Mesenchymal stem cell (in vitro differentiated cells and primary cell): ENCODE measurements around the gene ZNF143.
A peak's percentile ranks its signal among the peaks of the same experiment; 100 is the strongest.

Source experiments
- DNase-seq: peaks from one replicate; pipeline ENCODE4 v3.0.0-alpha.2; 2013
- H2AFZ ChIP-seq: one replicate; pipeline ENCODE4 v1.6.1; 2013; ENCODE audit warnings: low read depth, mild to moderate bottlenecking, control low read depth, inconsistent platforms, low read length, moderate library complexity
- H2AK5ac ChIP-seq: 2 replicates; pipeline ENCODE4 v1.6.1; 2013; ENCODE audit warnings: low read length, moderate library complexity, mild to moderate bottlenecking, inconsistent platforms; ENCODE audit not compliant: severe bottlenecking
- H2BK120ac ChIP-seq: one replicate; pipeline ENCODE4 v1.6.1; 2013; ENCODE audit warnings: low read depth, mild to moderate bottlenecking, inconsistent platforms, low read length, moderate library complexity
- H2BK12ac ChIP-seq, 2 experiments: one replicate each; pipeline ENCODE4 v1.6.1; 2013; ENCODE audit warnings: inconsistent platforms in 2 of 2, low read length in 2 of 2, mild to moderate bottlenecking in 2 of 2, moderate library complexity in 2 of 2, control low read depth in 1 of 2
- H2BK15ac ChIP-seq: one replicate; pipeline ENCODE4 v1.6.1; 2013; ENCODE audit warnings: mild to moderate bottlenecking, low read depth, inconsistent platforms; ENCODE audit not compliant: poor library complexity, severe bottlenecking
- H2BK5ac ChIP-seq: 2 replicates; pipeline ENCODE4 v1.6.1; 2013; ENCODE audit warnings: low read depth, mild to moderate bottlenecking, low read length, control low read depth, inconsistent platforms; ENCODE audit not compliant: poor library complexity, severe bottlenecking
- H3K14ac ChIP-seq, 2 experiments: one replicate each; pipeline ENCODE4 v1.6.1; 2013; ENCODE audit warnings: inconsistent platforms in 2 of 2, low read length in 2 of 2, control low read depth in 1 of 2, mild to moderate bottlenecking in 1 of 2, moderate library complexity in 1 of 2
- H3K18ac ChIP-seq, 2 experiments: one replicate each; pipeline ENCODE4 v1.6.1; 2013; ENCODE audit warnings: inconsistent platforms in 2 of 2, low read length in 2 of 2, control low read depth in 1 of 2, low read depth in 1 of 2, mild to moderate bottlenecking in 1 of 2
- H3K23ac ChIP-seq, 2 experiments: one replicate each; pipeline ENCODE4 v1.6.1; 2013; ENCODE audit warnings: inconsistent platforms in 2 of 2, low read length in 2 of 2, mild to moderate bottlenecking in 2 of 2, moderate library complexity in 2 of 2, control low read depth in 1 of 2
- H3K27ac ChIP-seq: 2 replicates; pipeline ENCODE4 v1.5.1; 2013; ENCODE audit warnings: mild to moderate bottlenecking, moderate library complexity, low read length, control low read depth, inconsistent platforms; ENCODE audit not compliant: poor library complexity, severe bottlenecking
- H3K27me3 ChIP-seq, 2 experiments: 2 replicates each; pipeline versions ENCODE4 v1.6.1 to v1.7.0; 2013; ENCODE audit warnings: low read length in 2 of 2, mild to moderate bottlenecking in 2 of 2, moderate library complexity in 2 of 2, control low read depth in 1 of 2, inconsistent platforms in 1 of 2; ENCODE audit not compliant: control insufficient read depth in 1 of 2, insufficient read depth in 1 of 2
- H3K36me3 ChIP-seq, 2 experiments: 2 replicates each; pipeline versions ENCODE4 v1.6.1 to v1.7.0; 2013; ENCODE audit warnings: low read length in 2 of 2, control low read depth in 1 of 2, inconsistent platforms in 1 of 2, low read depth in 1 of 2, mild to moderate bottlenecking in 1 of 2; ENCODE audit not compliant: insufficient read depth in 2 of 2, control insufficient read depth in 1 of 2
- H3K4ac ChIP-seq, 2 experiments: one replicate each; pipeline ENCODE4 v1.6.1; 2013; ENCODE audit warnings: inconsistent platforms in 2 of 2, low read length in 2 of 2, mild to moderate bottlenecking in 2 of 2, moderate library complexity in 2 of 2, control low read depth in 1 of 2, low read depth in 1 of 2
- H3K4me1 ChIP-seq: 2 replicates; pipeline ENCODE4 v1.6.1; 2013; ENCODE audit warnings: low read depth, low read length, control low read depth; ENCODE audit not compliant: control insufficient read depth, insufficient read depth
- H3K4me2 ChIP-seq: 2 replicates; pipeline ENCODE4 v1.6.1; 2013; ENCODE audit warnings: low read length, mild to moderate bottlenecking, inconsistent platforms; ENCODE audit not compliant: poor library complexity, severe bottlenecking
- H3K4me3 ChIP-seq, 2 experiments: 2 replicates each; pipeline versions ENCODE4 v1.5.1 to v1.7.0; 2013; ENCODE audit warnings: low read length in 2 of 2, mild to moderate bottlenecking in 2 of 2, control low read depth in 1 of 2, low read depth in 1 of 2; ENCODE audit not compliant: insufficient read depth in 1 of 2
- H3K79me1 ChIP-seq: replicated peaks from 2 replicates; pipeline ENCODE4 v1.6.1; 2013; ENCODE audit warnings: mild to moderate bottlenecking, control low read depth, low read length, inconsistent platforms; ENCODE audit not compliant: poor library complexity, severe bottlenecking
- H3K9ac ChIP-seq: 2 replicates; pipeline ENCODE4 v1.7.0; 2013; ENCODE audit warnings: mild to moderate bottlenecking, low read length, moderate library complexity
- H3K9me3 ChIP-seq: 2 replicates; pipeline ENCODE4 v1.7.0; 2013; ENCODE audit warnings: mild to moderate bottlenecking, low read length; ENCODE audit not compliant: control insufficient read depth
- H4K8ac ChIP-seq: one replicate; pipeline ENCODE4 v1.6.1; 2013; ENCODE audit warnings: inconsistent platforms, mild to moderate bottlenecking, low read length, moderate library complexity
- H4K91ac ChIP-seq: one replicate; pipeline ENCODE4 v1.6.1; 2013; ENCODE audit warnings: mild to moderate bottlenecking, low read length, inconsistent platforms
- WGBS: methylation state at CpG from one replicate; pipeline ENCODE4 v1.1.7; 2013; ENCODE audit warnings: mixed read lengths; 5-methylcytosine and 5-hydroxymethylcytosine counted together

The ZNF143 gene

DNA sequence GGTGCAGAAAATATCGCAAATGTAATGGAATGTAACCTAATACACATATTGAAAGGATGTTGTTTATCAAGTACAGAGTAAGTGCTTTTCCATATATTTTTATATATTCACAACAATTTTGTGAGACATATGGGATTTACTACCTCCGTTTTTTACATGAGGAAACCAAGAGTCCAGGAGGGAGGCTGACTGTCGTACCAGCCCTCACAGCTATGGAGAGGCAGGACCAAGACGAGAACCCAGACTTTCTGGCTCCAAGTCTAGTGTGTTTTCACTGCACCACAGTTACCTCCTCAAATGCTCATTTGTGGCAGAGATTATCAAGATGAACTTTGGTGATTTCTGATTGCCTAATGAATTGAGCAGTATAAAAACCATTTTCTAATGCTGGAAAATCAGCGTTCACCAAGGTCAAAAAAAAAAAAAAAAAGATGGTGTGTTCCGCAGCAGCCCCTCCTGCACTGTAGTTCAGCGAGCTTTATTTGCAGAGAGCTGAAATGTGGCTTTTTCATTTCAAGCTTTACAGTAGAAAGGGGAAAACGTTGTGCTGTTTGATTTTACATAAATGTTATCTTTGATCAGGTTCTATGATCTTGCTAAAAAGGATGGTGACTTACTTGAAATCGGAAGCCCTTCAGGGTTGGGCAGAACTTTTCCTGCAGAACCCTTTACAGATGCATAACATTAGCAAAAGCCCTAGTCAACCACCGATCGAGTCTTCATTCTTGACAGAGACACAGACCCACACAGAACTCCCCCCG lies 67.9 kb downstream of the ZNF143 start:
- H4K8ac ChIP-seq, result no peak overlapping the region
- H3K18ac ChIP-seq, result no peak overlapping the region
- no peak overlapping the region for H3K4me2 ChIP-seq
- no peak overlapping the region for H3K9ac ChIP-seq
- no peak overlapping the region for H4K91ac ChIP-seq
- 92% methylated on average over 11 of the region's 12 CpGs for WGBS
- peaks cover 3% of the 10 kb centered on the region for H3K79me1 ChIP-seq
- peaks cover 5 to 9% of the 10 kb centered on the region in 2 experiments for H3K36me3 ChIP-seq
- no peak overlapping the region for H2BK12ac ChIP-seq
- no peak overlapping the region for H2AFZ ChIP-seq
- no peak overlapping the region for H2BK5ac ChIP-seq
- no peak overlapping the region for H2BK120ac ChIP-seq
- H3K4me1 ChIP-seq, result peaks cover 10% of the 10 kb centered on the region
- no peak overlapping the region for H3K27ac ChIP-seq
- no peak overlapping the region for H3K23ac ChIP-seq
- H3K9me3 ChIP-seq, result no peaks in the 10 kb centered on the region
- H3K14ac ChIP-seq, result no peak overlapping the region
- no peak overlapping the region for H3K4ac ChIP-seq
- H2BK15ac ChIP-seq, result no peak overlapping the region
- no peak overlapping the region for H3K4me3 ChIP-seq
- no peak for DNase-seq
- no peak overlapping the region for H2AK5ac ChIP-seq
- H3K27me3 ChIP-seq, result no peaks in the 10 kb centered on the region

DNA sequence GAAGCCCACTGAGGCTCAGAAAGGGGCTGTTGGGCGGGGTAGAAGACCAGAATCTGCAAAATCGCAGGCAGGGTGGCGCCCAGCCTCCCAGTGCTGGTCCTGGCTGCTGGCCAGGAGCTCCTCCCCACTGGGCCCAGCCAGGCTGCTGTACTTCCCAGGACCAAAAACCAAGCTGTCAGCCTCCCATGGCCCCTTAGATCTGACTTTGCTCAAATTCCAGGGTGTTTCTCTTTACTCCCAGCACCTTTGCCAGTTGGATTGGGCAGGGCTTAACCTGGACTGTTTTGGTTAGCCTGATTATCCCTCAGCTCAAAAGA lies 68.5 kb downstream of the ZNF143 start:
- H3K4ac ChIP-seq, result peak overlapping the region in 1 of 2 experiments; percentile 45
- H3K27ac ChIP-seq, result no peak overlapping the region
- WGBS, result 82% methylated on average over 3 of the region's 3 CpGs

GRCh38 chr11:9530020-9530621 lies 69.3 kb downstream of the ZNF143 start:
- H4K91ac ChIP-seq, result no peak overlapping the region
- no peak overlapping the region for H3K18ac ChIP-seq
- 88% methylated on average over 8 of the region's 9 CpGs for WGBS
- no peak overlapping the region for H3K14ac ChIP-seq
- H2BK5ac ChIP-seq, result no peak overlapping the region
- no peak overlapping the region for H2BK120ac ChIP-seq
- H3K4me3 ChIP-seq, result no peak overlapping the region
- no peak overlapping the region for H2BK15ac ChIP-seq
- peaks cover 3% of the 10 kb centered on the region for H3K79me1 ChIP-seq
- H2AFZ ChIP-seq, result no peak overlapping the region
- H3K9me3 ChIP-seq, result no peaks in the 10 kb centered on the region
- H3K36me3 ChIP-seq, result peaks cover 5 to 7% of the 10 kb centered on the region in 2 experiments
- H3K4ac ChIP-seq, result no peak overlapping the region
- no peak overlapping the region for H2BK12ac ChIP-seq
- H3K23ac ChIP-seq, result no peak overlapping the region
- no peak overlapping the region for H4K8ac ChIP-seq
- no peaks in the 10 kb centered on the region for H3K27me3 ChIP-seq
- no peak for DNase-seq
- H3K27ac ChIP-seq, result no peak overlapping the region
- peaks cover 11% of the 10 kb centered on the region for H3K4me1 ChIP-seq
- H3K4me2 ChIP-seq, result no peak overlapping the region
- no peak overlapping the region for H2AK5ac ChIP-seq
- H3K9ac ChIP-seq, result no peak overlapping the region

More for the DNA sequence above, 68.5 kb downstream of the ZNF143 start:
- Histone ChIP-seq H3K18ac (no peak overlapping the region), H2BK15ac (no peak overlapping the region), H4K91ac (no peak overlapping the region), H3K4me3 (no peak overlapping the region), H2BK12ac (no peak overlapping the region), H3K14ac (no peak overlapping the region), H3K23ac (peak overlapping the region in 1 of 2 experiments; percentile 40), H3K27me3 (no peaks in the 10 kb centered on the region), H3K4me2 (no peak overlapping the region), H2BK120ac (no peak overlapping the region), H3K36me3 (peaks cover 5 to 9% of the 10 kb centered on the region in 2 experiments), H3K9ac (no peak overlapping the region), H2BK5ac (no peak overlapping the region), H3K79me1 (peaks cover 3% of the 10 kb centered on the region), H3K9me3 (no peaks in the 10 kb centered on the region), H2AFZ (no peak overlapping the region), H4K8ac (no peak overlapping the region), H2AK5ac (no peak overlapping the region), H3K4me1 (peaks cover 10% of the 10 kb centered on the region)
- DNase-seq, result no peak

DNA sequence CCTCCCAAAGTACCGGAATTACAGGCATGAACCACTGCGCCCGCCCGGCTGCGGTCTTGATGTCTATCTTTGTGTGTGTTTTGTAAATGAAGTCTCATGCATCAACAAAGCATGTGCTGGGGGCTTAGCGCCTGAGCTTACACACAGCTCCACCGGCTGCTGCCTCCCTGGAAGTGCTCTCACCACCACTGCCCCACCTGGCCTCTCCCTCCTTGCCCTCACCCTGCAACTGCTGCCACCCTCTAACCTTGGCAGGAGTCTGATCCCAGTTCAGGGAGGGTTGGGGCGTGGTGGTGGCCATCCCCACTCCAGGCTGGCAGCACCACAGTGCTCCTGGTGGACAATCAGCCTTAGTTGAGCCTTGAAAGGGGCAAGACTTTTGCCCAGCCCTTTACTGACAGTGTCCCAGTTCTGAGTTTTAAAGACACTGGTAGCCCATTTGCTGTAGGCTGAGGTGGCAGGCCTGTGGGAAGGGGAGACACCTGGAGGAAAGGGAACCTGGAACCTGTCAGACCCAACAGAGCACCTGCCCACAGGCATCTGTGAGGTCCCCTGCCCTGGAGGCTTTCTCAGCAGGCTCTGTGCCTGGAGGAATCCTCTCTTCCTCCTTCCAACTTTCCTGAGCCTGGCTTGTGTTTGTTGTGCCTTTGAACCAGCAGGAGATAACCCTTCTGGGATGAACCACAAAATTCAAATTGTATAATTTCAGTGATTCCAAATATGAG lies 70.3 kb downstream of the ZNF143 start:
- H2AK5ac ChIP-seq, result no peak overlapping the region
- peak overlapping the region in 1 of 2 experiments; percentile 53 for H3K14ac ChIP-seq
- no peaks in the 10 kb centered on the region for H3K27me3 ChIP-seq
- WGBS, result 99% methylated on average over 3 of the region's 8 CpGs
- no peak overlapping the region for H3K9ac ChIP-seq
- H2BK120ac ChIP-seq, result no peak overlapping the region
- no peaks in the 10 kb centered on the region for H3K9me3 ChIP-seq
- peaks cover 12% of the 10 kb centered on the region for H3K4me1 ChIP-seq
- no peak overlapping the region for H4K8ac ChIP-seq
- H3K4ac ChIP-seq, result no peak overlapping the region
- H3K4me3 ChIP-seq, result no peak overlapping the region
- peak overlapping the region in 1 of 2 experiments; percentile 16 for H3K18ac ChIP-seq
- no peak overlapping the region for H2BK15ac ChIP-seq
- peaks cover 0 to under 1% of the 10 kb centered on the region in 2 experiments for H3K36me3 ChIP-seq
- no peak overlapping the region for H3K4me2 ChIP-seq
- no peak for DNase-seq
- H2BK5ac ChIP-seq, result no peak overlapping the region
- H4K91ac ChIP-seq, result peak overlapping the region; percentile 36
- no peaks in the 10 kb centered on the region for H3K79me1 ChIP-seq
- peak overlapping the region in 1 of 2 experiments; percentile 2 for H3K23ac ChIP-seq
- H2BK12ac ChIP-seq, result no peak overlapping the region
- H2AFZ ChIP-seq, result no peak overlapping the region
- no peak overlapping the region for H3K27ac ChIP-seq
